Osteoblast (primary cell): Measurements from ENCODE around the gene UBE2D2. TPM values are rescaled to one million over a fixed set of nuclear protein-coding genes. Genes with fewer than 3 reads are reported as not detected.
"Not testable (repeated sequence)": the region's sequence is repeated elsewhere in the genome, so short reads cannot be mapped to it uniquely, and the experiment has no call there.

ENCODE experiments used
- DNase-seq: peaks from one replicate; pipeline ENCODE4 v3.0.0; 2011; ENCODE audit warnings: low spot score, mixed read lengths; ENCODE audit not compliant: insufficient read length; ENCODE audit errors: missing footprints
- H2AFZ ChIP-seq: 2 replicates; pipeline ENCODE4 v1.6.0; 2011; ENCODE audit warnings: mild to moderate bottlenecking, low read length
- H3K27ac ChIP-seq: 2 replicates; pipeline ENCODE4 v1.5.1; 2011; ENCODE audit warnings: mild to moderate bottlenecking, low read depth, low read length, moderate library complexity
- H3K27me3 ChIP-seq: 2 replicates; pipeline ENCODE4 v1.6.0; 2012; ENCODE audit warnings: mild to moderate bottlenecking, control low read depth, inconsistent platforms, low read length, moderate library complexity; ENCODE audit not compliant: insufficient read depth
- H3K36me3 ChIP-seq: 2 replicates; pipeline ENCODE4 v1.5.1; 2011; ENCODE audit warnings: mild to moderate bottlenecking, low read length, control low read depth, moderate library complexity; ENCODE audit not compliant: insufficient read depth
- H3K4me1 ChIP-seq: 2 replicates; pipeline ENCODE4 v1.5.1; 2011; ENCODE audit warnings: mild to moderate bottlenecking, low read length, control low read depth, moderate library complexity; ENCODE audit not compliant: insufficient read depth
- H3K4me2 ChIP-seq: 2 replicates; pipeline ENCODE4 v1.6.0; 2011; ENCODE audit warnings: mild to moderate bottlenecking, low read length; ENCODE audit not compliant: insufficient read depth
- H3K4me3 ChIP-seq: fragments of 200-600 bp; sonication (generic); 3 replicates; pipeline ENCODE4 v1.5.1; 2012; ENCODE audit warnings: mild to moderate bottlenecking, low read length, inconsistent platforms; ENCODE audit not compliant: insufficient read depth
- H3K79me2 ChIP-seq: 2 replicates; pipeline ENCODE4 v1.6.0; 2012; ENCODE audit warnings: mild to moderate bottlenecking, low read length, control low read depth, inconsistent platforms; ENCODE audit not compliant: insufficient read depth
- H3K9me3 ChIP-seq: 2 replicates; pipeline ENCODE4 v1.5.1; 2011; ENCODE audit warnings: low read depth, low read length, control low read depth
- H4K20me1 ChIP-seq: 2 replicates; pipeline ENCODE4 v1.6.0; 2012; ENCODE audit warnings: mild to moderate bottlenecking, low read length, control low read depth; ENCODE audit not compliant: insufficient read depth
- total RNA-seq: library from RNA; depleted of rRNA; stranded (reverse); fragments of >200 nt; gene quantifications from 2 replicates; pipeline ENCODE4 v1.2.3, GENCODE V29; 2012
- TF ChIP-seq, protein P1 (sequence below): IDR thresholded peaks from 2 replicates; pipeline ENCODE4 v1.5.1; 2011; ENCODE audit warnings: mild to moderate bottlenecking, low read depth, low read length, moderate library complexity; ENCODE audit errors: extremely low read depth

Gene UBE2D2
- total RNA-seq, 1 donor = 52.8 TPM

DNA sequence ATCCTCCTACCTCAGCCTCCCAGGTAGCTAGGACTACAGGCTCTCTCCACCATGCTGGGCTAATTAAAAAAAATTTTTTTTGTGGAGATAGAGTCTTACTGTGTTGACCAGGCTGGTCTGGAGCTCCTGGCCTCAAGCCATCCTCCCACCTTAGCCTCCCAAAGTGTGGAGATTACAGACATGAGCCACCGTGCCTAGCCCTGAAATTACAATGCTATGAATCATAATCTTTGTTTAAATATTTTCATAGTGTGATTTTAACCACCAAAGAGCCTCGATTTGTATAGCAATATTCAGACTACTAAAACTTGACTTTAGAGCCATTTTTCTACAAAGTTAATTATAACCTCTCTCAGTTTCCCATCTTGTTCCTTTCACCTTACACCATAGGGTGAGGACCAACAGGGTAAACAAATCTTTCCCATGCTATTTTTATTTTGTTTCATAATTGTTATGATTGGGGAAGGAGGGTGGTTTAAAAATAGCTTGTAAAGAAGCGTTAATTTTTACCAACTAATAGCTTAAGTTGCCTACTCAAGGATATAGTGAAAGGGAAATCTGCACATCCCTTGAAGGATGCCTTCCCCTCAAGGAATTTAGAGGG lies 32.7 kb downstream of the UBE2D2 start:
- Histone ChIP-seq H3K36me3 (no peaks in the 10 kb centered on the region), H3K79me2 (peaks cover 88% of the 10 kb centered on the region), H4K20me1 (peaks cover 15% of the 10 kb centered on the region), H3K9me3 (no peaks in the 10 kb centered on the region), H3K27me3 (no peaks in the 10 kb centered on the region), H2AFZ (no peak overlapping the region), H3K4me2 (peak overlapping the region; percentile 45), H3K4me3 (no peak overlapping the region), H3K27ac (peak overlapping the region; percentile 47), H3K4me1 (peaks cover 7% of the 10 kb centered on the region)
- no peak for DNase-seq
- TF ChIP-seq, protein P1, sequence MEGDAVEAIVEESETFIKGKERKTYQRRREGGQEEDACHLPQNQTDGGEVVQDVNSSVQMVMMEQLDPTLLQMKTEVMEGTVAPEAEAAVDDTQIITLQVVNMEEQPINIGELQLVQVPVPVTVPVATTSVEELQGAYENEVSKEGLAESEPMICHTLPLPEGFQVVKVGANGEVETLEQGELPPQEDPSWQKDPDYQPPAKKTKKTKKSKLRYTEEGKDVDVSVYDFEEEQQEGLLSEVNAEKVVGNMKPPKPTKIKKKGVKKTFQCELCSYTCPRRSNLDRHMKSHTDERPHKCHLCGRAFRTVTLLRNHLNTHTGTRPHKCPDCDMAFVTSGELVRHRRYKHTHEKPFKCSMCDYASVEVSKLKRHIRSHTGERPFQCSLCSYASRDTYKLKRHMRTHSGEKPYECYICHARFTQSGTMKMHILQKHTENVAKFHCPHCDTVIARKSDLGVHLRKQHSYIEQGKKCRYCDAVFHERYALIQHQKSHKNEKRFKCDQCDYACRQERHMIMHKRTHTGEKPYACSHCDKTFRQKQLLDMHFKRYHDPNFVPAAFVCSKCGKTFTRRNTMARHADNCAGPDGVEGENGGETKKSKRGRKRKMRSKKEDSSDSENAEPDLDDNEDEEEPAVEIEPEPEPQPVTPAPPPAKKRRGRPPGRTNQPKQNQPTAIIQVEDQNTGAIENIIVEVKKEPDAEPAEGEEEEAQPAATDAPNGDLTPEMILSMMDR = no peak

DNA sequence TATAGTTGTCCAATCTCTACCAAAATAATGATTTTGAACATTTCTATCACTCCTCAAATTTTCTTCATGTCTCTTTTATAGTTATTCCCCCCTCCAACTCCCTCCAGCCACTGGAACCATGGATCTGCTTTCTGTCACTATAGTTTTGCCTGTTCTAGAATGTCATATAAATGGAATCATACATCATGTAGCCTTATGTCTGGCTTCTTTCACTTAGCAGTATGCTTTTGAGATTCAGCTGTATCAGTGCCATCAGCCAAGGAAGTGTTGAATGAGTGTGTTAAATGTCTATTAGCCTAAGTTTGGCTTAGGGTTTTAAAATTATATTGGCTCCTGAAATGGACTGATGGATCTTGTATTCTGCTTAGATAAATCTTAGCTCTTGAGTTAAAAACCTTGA lies 36.0 kb downstream of the UBE2D2 start:
- H4K20me1 ChIP-seq = peaks cover 27% of the 10 kb centered on the region
- H3K79me2 ChIP-seq = peaks cover 84% of the 10 kb centered on the region
- H3K4me1 ChIP-seq = peaks cover 14% of the 10 kb centered on the region
- TF ChIP-seq, protein P1 = no peak
- no peaks in the 10 kb centered on the region for H3K9me3 ChIP-seq
- no peak overlapping the region for H2AFZ ChIP-seq
- no peak for DNase-seq
- H3K4me2 ChIP-seq = no peak overlapping the region
- no peak overlapping the region for H3K27ac ChIP-seq
- H3K36me3 ChIP-seq = peaks cover 9% of the 10 kb centered on the region
- H3K27me3 ChIP-seq = no peaks in the 10 kb centered on the region
- no peak overlapping the region for H3K4me3 ChIP-seq

DNA sequence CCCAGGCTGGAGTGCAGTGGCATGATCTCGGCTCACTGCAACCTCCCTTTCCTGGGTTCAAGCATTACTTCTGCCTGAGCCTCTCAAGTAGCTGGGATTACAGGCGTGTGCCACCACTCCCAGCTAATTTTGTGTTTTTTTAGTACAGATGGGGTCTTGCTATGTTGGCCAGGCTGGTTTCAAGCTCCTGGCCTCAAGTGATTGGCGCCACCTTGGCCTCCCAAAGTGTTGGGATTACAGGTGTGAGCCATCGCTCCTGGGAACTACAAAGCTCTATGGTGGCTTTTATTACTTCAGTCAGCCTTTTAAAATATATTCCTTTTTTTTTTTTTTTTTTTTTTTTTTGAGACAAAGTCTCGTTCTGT lies 37.4 kb downstream of the UBE2D2 start:
- Histone ChIP-seq H4K20me1 (peaks cover 24% of the 10 kb centered on the region), H3K79me2 (peaks cover 87% of the 10 kb centered on the region), H3K4me1 (peaks cover 14% of the 10 kb centered on the region), H3K36me3 (peaks cover 19% of the 10 kb centered on the region)
- not testable (repeated sequence) for H3K4me3 ChIP-seq, H3K27ac ChIP-seq, H2AFZ ChIP-seq, H3K4me2 ChIP-seq, H3K27me3 ChIP-seq, H3K9me3 ChIP-seq, DNase-seq

DNA sequence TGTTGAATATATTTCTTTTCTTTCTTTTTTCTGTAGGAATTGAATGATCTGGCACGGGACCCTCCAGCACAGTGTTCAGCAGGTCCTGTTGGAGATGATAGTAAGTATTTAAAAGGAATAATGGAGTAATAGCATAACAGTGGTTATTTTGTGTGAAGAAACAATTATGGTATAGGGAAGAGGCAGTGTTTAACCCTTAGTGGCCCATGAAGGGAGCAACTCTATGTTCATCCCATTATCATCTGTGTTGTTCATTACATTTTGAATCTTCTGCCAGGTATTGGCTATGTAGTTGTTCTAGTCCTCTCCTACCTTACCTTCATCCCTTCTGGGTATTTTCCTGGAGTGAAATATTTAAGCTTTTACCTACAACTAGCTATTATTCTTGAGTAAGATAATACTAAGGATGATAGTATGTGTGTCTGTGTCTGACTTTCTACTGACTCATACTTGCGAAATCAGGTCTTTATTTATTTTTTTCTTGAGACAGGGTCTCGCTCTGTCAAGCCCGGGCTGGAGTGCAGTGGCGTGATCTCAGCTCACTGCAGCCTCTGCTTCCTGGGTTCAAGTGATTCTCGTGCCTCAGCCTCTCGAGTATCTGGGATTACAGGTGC lies 39.3 kb downstream of the UBE2D2 start:
- TF ChIP-seq, protein P1 = no peak
- Histone ChIP-seq H3K4me2 (peak overlapping the region; percentile 31), H3K27ac (peak overlapping the region; percentile 28), H3K9me3 (no peaks in the 10 kb centered on the region), H3K4me1 (peaks cover 7% of the 10 kb centered on the region), H3K36me3 (peaks cover 28% of the 10 kb centered on the region), H2AFZ (no peak overlapping the region), H3K27me3 (no peaks in the 10 kb centered on the region), H3K4me3 (no peak overlapping the region), H4K20me1 (peaks cover 16% of the 10 kb centered on the region), H3K79me2 (peaks cover 78% of the 10 kb centered on the region)
- DNase-seq = no peak
